ENCODE measurements around the gene LY6G5C.
"Not testable (repeated sequence)": the region's sequence is repeated elsewhere in the genome, so short reads cannot be mapped to it uniquely, and the experiment has no call there.

Gene LY6G5C

DNA sequence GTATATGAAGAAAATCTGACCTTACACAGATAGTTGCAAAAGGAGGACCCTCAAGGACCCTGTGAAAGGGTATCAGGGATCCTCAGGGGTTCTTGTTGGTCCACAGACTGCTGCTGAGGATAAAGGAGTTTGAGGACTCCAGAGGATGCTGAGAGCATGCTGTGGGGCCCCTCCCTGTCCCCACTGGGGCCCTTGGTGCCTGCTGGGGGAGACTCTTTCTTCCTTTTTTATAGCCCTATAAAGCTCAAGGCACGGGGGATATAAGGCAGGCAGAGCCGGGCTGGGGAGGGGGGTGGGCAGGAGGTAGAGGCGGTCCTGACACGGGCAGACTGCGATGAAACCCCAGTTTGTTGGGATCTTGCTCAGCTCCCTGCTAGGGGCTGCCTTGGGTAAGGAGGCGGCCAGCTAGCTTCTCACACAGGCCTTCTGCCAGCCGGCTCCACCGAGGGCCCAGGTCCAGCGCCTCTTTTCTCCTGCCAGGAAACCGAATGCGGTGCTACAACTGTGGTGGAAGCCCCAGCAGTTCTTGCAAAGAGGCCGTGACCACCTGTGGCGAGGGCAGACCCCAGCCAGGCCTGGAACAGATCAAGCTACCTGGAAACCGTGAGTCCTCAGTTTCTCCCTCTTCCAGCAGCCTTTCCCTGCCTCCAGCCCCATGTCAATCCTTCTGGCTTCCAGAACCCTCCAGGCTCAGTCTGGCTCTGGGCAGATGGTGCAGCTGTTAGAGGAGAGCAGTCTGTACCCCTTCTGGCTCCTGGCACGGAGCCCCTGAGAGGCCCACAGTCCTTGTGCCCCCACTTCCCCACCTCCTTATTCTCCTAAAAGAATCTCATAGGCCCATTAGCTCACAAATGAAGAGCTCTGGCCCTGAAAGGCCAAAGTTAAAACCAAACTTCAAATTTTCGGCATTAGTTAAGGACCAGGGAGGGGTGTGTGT is 34.4 kb upstream of the LY6G5C start, which contains the start of gene LY6G6D:
LY6G6D (plus strand) TSS at position 327 of the 937 bp plus-strand sequence; CDS start at position 335, 8 bp downstream.
- no peak for DNase-seq (ENCODE audit: low spot score)

DNA sequence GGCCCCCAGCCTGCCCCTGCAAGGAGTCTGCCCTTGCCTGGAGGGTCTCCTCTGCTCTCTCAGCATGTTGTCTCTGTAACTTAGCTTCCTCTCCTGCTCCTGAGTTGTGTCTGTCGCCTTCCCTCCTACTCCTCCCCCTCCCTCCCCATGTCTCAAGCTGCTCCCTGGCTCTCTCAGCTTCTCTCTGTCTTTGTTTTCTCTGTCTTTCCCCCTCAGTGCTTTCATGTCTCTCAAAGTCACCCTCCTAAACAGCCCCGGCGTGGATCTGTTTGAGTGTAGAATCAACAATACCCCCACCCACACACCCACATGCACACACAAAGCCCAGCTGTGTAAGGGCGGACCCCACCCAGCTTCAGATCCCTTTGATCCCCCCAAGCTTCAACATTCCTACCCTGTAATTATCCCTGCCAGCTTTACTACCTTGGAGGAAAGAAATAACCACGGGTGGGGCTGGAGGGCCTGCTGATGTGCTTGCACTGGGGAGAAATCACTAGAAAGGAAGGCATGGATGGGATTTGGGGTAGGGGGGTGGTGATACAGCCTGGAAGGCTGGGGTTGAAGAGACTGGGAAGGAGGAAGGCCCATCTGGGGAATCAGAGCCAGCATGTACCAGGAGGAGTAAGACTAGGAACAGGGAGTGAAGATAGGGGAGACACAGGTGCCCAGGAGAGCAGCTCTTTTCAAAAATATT is 33.3 kb upstream of the LY6G5C start:
- DNase-seq (ENCODE audit: low spot score): no peak

DNA sequence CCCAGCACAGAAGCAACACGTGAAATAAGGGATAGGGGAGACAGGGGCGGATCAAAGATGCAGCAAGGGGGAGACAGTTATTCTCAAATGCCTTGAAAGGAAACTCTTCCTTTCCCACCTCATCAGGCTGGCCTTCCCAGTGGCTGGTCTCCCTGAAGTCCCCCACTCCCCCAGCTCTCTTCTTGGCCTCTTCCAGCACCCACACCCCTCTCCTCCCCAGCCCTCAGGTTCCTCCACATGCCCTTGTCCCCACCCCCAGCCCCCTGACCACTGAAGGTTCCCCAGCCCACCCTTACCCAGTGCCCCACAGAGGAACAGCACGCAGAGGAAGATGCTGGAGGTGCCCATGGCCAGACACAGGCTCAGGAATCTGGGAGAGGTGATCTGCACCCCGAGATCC is 32.6 kb upstream of the LY6G5C start:
- DNase-seq (ENCODE audit: low spot score): no peak

DNA sequence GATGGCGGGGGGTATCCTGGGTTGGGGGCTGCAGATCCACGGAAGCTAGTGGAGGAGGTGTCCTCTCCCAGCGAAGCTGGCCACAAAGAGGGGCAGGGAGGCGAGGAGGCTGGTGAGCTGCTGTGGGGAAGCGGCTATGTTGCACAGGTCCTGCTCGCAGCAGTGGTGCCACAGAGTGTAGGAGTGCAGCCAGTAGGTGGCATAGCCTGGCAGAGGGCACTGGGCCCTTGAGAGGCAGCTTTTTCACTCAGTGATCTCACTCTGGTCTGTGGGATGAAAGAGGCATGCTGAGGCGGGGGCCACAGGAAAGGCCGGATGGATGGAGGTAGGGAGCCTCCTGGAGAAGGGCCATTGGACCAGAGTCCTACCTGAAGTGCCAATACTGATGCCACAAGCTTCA is 31.4 kb upstream of the LY6G5C start:
- no peak for DNase-seq (ENCODE audit: low spot score)

DNA sequence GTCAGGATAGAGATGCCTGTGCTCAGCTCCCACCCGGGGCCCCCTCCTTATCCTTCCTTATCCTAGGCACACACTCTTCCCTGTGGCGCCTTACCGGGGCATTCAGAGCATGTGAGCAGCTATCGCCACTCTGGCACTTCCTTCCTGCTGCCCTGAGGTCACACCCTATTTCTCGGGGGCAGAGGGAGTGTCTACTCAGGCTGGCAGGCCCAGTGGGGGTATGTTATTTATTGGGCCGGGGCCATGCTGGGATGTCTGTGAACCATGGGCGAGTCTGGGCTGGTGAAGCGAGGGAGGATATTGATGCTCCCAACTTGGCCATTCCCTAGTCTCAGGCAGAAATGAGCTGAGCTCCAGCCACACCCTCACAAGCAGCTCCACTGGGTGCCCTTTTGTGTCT is 30.4 kb upstream of the LY6G5C start:
- no peak for DNase-seq (ENCODE audit: low spot score)

DNA sequence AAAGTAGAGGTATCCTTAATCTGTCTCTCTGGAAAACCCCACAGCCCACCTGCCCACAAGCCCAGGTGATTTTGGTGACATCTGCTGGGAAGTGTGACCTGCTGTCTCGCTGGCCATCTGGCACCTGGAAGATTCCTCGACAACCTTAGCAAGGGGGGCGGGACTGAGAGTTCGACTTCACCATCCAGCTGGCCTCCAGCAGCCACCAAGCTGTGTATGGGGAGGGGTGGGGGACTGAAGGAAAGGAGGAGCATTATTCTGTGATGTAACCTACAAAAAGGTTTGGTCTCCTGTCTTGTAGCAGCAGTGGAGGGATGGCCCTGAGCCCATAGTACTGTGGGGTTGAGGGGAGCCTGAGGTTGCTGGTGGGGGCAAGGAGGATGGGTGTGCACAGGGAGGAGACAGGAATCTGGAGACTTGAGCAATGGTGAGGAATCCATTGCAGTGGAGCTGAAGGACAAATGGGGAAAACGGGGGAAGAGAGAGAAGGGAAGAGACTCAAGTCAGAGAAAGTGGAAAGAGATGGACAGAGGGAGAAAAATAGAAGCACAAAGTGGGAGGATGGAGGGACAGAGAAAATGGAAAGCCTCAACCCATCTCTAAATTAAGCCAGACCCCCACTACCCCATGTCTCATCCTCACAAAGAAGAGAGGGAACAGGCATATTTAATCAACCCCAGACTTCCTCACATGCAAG is 29.8 kb upstream of the LY6G5C start:
- no peak for DNase-seq (ENCODE audit: low spot score)

DNA sequence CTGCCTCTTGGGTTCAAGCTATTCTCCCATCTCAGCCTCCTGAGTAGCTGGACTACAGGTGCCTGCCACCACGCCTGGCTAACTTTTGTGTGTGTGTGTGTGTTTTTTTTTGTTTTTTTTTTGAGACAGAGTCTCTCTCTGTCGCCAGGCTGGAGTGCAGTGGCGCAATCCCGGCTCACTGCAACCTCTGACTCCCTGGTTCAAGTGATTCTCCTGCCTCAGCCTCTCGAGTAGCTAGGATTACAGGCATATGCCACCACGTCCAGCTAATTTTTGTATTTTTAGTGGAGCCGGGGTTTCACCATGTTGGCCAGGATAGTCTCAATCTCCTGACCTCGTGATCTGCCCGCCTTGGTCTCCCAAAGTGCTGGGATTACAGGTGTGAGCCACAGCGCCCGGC is 28.3 kb upstream of the LY6G5C start:
- DNase-seq (ENCODE audit: low spot score): not testable (repeated sequence)

DNA sequence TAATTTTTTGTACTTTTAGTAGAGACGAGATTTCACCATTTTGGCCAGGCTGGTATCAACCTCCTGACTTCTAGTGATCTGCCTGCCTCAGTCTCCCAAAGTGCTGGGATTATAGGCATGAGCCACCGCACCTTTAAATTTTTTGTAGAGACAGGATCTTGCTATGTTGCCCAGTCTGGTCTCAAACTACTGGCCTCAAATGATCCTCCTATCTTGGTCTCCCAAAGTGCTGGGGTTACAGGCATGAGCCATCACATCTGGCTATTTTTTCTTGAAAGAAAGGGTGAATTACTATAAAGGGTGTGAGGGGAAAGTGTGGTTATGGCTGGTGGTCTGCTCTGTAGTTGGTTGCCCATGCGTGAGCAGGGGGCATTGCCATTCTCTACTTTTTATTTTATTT is 27.4 kb upstream of the LY6G5C start:
- DNase-seq (ENCODE audit: low spot score): no peak

DNA sequence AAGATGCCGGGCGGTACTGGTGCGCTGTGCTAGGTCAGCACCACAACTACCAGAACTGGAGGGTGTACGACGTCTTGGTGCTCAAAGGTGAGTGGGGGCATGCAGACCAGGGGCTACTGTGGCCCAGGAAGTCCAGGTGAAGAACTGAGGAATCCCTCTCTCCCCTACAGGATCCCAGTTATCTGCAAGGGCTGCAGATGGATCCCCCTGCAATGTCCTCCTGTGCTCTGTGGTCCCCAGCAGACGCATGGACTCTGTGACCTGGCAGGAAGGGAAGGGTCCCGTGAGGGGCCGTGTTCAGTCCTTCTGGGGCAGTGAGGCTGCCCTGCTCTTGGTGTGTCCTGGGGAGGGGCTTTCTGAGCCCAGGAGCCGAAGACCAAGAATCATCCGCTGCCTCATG is 26.8 kb upstream of the LY6G5C start:
- DNase-seq (ENCODE audit: low spot score): no peak

DNA sequence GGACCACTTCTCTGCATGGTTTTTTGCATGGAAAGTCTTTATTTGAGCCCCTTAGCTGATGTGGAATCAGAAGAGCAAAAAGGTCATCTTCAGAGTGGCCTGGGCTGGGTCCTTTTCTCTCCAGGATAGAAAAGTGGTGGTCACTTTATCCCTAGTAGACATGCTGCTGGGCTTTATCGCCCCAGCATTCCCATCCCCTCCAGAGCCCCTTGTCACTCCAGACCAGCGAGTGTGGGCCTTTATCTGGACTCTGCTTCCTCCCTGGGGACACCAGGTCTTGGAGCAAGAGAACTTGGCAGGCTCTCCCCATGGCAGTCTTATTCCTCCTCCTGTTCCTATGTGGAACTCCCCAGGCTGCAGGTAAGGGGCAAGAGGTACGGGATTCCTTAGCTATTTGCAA is 25.7 kb upstream of the LY6G5C start, which contains the start of gene LY6G6F:
LY6G6F (plus strand) TSS at position 268 of the 400 bp plus-strand sequence; CDS start at position 309, 41 bp downstream.
- no peak for DNase-seq (ENCODE audit: low spot score)

DNA sequence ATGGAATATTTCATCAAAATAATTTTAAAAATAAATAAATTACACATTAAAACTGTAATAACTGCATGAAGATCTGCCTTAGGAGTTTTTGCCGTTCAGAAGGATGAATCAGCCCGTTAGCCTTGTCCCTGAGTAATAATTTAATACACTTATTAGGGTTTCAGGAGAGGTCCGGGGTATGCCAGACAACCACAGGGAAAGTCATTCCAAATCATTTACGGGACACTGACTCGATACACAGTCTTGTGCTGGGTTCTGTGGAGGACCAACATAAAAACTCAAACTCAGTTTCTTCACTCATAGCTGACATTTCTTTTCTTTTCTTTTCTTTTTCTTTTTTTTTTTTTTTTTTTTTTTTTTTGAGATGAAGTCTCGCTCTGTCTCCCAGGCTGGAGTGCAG is 25.1 kb upstream of the LY6G5C start:
- no peak for DNase-seq (ENCODE audit: low spot score)

DNA sequence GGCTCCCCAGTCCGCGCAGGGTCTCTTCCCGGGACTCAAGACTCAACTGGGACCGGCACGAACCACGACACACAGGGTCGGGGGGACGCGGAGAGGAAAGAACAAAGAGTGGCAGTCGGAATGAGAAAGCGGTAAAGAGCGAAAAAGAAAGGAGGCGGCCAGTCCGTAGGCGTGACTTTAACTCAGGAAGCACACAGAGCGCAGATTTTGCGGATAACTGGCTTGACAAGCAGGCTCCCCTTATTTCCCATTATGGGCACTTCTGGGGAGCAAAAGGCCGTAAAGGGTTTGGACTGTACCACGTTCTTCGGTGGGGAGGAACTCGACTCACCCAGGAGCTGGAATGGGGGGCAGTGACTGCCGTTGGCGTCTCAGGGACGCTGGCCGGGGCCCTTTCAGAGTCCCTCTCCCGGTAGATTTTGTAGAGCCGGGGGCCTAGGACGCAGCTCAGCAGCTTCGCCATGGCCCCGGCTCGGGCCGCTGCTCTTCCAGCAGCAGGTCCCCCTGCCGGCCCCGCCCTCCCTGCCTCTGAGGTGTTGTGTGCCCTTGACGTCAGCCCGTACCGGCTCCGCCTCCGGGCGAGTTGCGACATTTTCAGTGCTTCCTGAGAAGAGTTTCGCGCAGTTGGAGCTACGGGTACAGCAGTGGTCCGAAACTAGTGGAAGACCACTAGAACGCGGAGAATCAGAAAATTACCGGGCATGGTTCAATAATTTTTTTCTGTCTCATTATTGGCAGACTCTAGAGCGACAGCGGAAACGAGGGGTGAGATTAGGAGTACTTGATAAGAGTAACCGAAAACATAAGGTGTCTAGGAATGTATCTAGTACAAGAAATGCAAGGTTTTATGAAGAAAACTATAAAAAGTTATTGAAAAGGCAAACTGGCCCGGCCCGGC is 22.2 kb upstream of the LY6G5C start, which contains the start of gene ABHD16A:
ABHD16A (minus strand) TSS at position 506 of the 898 bp plus-strand sequence; CDS start at position 463, 43 bp downstream.
- DNase-seq (ENCODE audit: low spot score): peak; percentile 87

DNA sequence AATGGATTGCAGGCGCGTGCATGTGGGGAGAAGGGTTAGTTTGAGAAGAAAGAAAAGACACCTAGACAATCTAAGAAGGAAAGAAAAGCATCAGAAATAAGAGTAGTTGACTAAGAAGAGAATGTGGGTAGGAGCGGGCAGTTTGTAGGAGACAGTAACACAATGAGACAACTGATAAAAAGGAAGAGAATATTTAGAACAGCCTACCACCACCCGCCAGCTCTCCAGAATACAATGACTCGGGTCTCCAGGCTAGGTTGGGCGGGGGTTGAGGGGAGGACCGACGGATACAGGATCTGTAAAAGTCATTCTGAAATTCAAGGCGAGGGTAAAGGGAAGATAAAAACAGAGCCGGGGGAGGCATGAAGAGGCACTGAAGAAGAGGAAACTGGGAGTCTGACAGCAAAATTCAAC is 21.5 kb upstream of the LY6G5C start:
- no peak for DNase-seq (ENCODE audit: low spot score)

DNA sequence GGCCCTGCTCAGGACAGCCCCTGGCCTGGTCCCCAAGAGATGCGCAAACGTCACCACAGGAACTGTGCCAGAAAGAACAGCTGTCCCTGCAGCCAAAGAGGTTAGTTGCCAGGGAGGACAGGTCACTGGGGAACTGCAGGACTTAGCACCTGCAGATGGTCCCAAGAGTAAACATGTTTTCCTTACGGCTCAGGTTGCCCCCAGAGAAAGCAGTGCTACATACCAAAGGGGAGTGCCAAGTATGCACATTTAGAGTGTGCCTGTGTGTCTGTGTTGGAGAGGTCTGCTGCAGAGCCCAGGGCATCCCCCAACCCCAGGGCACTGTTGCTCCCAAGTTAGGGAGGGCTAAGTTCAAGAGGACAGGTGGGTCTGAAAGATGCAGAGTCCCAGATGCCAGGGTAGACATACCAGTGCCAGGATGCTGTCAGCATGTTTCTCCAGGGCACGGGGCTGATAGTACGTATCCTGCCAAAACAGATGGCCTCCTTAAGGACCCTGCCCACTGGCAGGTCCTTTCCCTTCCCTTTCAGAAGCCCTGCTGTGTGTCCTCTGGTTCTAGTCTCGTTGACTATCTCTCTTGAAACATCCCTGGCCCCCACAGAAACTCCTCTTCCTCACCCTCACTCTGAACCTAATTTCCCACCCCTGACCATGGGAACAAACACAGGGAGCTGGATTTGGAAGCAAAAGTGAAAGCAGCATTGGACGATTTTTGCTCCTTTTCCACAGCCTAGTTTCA is 21.0 kb upstream of the LY6G5C start:
- no peak for DNase-seq (ENCODE audit: low spot score)

DNA sequence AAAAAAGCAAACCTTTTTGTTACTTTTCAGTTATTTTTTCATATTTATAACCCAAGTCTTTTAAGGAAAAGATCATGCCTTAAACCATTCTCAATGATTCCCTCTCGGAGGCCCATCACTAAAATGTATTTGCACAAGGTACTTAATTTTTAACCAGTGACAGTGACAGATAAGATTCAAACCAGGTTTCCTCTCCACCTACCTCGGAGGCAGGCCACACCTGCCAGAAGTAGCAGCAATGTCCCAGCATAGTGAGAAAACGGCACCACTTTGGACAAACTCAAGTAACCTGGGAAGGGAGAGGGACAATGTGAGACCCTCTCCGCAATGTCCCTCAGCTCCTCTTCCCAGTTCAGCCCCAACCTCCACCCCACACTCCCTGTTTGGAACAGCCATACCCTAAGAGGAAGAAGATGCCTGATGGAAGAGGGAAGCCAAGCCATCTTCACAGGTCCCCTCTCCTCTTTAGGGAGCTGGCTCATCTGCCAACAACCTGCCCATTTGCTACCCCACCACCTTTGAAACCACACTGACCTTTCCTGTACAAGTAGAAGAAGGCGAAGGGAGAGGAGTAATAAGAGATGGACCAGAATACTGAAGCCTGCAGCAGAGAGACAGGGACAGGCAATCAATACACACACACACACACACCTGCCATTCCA is 20.0 kb upstream of the LY6G5C start:
- no peak for DNase-seq (ENCODE audit: low spot score)

DNA sequence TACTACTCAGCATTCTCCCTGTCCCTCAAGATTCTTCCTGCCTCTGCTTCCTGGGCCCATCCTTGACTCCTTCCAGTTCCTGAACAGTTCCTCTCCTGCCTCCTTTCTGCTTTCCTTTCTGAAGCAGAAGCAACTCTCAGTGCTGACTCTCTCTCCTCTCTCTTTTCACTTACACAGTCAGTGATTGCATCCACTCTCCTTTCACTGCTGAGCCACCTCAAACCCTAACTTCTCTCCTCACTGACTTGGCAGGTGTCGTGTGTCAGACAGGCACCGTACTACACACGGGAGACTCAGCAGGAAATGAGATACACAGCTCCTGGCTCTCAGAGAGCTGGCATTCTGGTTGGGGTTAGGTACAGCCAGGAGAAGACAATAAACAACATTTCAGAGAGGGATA is 16.7 kb upstream of the LY6G5C start:
- no peak for DNase-seq (ENCODE audit: low spot score)

DNA sequence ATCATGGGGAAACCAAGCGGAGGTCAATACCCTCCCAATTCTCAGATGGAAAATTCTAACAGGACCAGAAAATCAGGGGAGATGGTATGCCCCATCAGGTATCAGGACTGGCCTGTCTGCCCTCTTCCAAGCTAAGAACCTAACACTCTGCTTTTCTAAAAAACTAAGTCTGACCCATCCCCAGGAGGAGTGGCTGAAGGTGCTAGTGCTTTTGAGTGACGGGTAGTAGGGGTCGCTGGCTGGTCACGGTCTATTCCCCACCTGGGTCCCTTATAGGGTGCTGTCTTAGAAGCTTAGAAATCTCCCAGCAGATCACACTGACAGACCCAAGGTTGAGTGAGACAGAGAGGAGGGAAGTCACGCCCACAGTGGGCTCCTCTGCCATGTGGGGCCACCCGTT is 12.7 kb upstream of the LY6G5C start:
- no peak for DNase-seq (ENCODE audit: low spot score)

DNA sequence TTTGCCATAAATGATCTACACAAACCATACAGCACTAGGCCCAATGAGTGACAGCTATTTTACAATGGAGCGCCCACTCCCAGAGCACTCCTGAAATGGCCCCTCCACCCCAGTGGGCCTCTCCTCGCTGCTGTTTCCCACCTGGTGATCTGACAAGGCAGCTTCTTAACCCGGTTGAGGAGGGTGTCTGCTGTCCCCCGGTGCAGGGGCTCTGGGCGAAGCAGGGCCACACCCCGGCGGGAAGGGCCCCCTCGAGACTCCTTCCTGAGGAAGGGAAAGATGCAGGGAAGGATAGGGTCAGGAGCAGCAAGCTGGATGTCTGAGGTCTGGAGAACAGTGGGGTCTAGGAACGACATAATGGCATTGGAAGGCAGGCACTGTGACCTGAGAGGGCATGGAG is 12.0 kb upstream of the LY6G5C start:
- no peak for DNase-seq (ENCODE audit: low spot score)

DNA sequence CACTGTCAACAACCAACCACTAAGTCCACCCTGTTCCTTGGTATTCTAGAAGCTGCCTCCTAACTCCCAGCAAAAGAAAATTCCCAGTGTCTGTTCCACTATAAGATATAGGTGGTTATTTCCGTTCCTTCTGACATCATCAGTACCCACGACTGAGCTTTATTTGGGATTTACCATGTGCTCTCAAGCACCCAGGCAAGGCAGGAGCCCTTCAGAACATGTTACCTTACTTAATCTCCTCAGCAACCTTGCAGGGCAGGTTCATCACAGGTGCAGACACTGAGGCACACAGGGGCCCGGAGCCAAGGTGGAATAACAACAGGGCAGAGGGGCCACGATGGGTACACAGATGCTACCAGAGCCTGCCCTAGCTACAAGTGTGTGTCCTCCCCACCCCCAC is 11.5 kb upstream of the LY6G5C start:
- no peak for DNase-seq (ENCODE audit: low spot score)

DNA sequence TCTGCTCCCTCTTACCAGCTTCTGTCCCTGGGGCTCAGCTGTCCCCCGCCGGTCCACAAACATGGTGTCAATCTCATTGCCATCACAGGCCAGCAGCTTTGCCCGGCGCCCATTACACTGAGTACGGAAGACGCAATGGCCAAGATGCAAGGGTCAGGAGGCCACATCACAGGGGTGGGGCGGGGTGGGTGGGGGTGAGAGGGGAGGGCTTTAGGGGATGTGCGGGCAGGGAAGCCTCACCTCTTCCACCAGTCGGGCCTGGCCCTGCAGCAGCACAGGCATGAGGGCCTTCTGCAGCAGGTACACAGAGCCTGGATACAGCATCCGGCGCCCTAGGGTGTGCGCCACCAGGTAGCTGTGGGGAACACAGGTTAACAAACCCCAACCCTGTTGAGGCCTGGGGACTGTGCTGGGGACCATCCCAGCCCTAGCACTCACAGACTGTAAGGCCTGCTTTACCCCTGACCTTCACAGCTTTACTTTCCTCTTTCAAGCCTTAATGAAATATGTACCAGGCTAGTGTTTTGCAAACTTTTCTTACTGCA is 10.8 kb upstream of the LY6G5C start:
- DNase-seq (ENCODE audit: low spot score): no peak
